Globus pallidus (tissue), 1 donor: ENCODE measurements around the gene DPM2.
A peak's percentile ranks its signal among the peaks of the same experiment; 100 is the strongest.

Experiments used
- DNase-seq: peaks from one replicate; pipeline ENCODE4 v3.0.0-alpha.2; 2015; ENCODE audit warnings: low spot score

DPM2 gene

DNA sequence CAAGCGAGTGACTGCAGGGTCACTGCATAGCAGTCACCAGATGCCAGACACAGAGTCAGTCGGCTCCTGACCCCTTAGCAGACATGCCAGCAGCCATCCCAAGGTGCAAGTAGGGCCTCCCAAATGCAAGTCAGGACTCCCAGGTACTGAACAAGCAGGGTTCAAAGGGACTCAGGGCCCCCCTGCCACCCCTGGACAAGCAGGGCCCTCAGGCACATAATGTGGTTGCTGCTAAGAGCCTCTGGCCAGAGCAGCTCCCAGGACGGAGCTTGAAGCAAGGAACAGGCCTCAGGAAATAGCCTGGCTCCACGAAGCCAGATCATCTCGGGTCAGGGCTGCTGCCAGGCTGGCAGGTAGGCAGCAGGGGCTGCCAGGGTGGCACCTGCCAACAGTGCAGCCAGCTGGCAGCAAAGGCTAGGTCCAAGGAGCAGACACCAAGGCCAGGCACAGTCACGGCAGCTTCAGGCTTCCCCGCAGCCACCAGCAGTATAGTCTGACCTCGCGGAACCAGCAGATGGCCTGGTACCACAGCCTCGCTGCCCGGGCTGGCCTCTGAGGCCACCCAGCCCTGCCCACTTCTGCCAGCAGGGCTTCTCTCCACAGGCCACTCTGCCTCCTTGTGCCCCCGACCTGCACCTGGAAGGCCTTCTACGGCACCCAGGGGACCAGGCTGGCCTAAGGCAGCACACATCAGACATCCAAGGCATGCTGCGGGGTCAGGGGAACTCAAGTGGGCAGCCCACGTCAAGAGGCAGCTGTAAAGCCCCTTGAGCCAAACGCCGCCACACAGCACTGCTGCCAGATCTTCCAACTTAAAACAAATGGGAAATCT, 35.7 kb upstream of the DPM2 start:
- DNase-seq, result no peak

DNA sequence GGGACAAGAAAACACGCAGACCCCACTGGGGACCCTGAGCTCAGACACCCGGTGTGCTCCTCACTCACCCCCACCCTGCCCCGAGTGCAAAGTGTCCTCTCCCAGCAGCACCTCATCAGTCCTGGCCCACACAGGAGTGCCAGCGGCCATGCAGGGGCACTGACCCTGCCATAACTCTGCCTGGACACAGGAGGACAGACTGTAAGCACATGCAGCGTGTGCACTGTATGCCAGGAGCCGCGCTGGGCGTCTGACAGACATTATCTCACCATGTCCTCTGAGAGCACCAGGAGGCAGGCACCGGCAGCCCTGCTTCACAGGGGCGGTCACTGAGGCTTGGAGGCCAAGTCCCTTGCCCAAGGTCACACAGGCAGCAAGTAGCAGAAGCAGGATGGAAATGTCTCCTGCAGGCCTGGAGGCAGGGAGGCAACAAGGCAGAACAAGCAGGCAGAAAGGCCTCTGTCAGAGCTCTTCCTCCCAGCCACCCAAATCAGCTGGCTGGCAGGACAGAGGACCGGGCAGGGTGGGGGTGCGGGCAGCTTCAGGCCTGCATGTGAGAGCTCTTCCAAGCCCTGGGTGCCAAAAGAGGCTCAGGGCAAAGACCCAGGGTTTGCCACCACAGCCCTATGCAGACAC, 34.7 kb upstream of the DPM2 start:
- peak; percentile 87 for DNase-seq

DNA sequence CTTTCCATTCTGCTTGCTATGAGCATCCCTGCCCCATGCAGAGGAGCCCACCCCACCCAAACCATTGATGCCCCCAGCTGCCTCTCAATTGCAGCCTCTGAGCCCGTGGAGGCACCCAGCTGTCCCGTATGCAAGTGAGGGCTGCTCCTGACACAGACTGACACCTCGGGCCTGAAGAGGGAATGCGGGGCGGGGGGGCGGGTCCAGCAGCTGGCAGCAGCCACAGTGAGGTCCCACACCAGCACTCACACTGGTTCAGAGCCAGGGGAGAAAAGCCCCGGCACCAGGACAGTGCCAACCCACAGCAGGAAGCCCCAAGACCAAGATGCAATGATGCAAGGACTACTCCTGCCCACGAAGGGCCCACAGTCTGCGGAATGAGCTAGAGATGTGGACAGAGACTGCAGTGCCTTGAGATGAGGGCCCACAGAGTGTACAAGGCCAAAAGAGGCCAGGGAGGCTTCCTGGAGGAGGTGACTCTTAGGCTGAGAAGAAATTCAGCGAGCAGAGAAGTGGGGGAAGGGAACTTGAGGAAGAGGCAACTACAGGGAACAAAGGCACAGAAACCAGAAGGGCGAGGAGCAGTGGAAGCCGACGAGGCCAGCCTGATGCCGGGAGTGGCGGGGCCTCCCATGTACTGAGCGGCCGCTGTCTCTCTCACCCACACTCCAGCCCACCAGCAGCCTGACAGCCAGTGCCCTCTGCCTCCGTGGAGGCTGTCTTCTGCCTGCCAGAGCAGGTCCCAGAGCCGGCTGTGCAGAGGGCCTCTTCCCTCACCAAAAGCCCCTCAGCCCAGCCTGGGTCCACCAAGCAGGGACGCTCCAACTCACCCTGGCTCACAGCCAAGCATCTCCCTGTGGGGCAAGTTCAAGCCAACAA, 33.9 kb upstream of the DPM2 start:
- peak; percentile 99 for DNase-seq

DNA sequence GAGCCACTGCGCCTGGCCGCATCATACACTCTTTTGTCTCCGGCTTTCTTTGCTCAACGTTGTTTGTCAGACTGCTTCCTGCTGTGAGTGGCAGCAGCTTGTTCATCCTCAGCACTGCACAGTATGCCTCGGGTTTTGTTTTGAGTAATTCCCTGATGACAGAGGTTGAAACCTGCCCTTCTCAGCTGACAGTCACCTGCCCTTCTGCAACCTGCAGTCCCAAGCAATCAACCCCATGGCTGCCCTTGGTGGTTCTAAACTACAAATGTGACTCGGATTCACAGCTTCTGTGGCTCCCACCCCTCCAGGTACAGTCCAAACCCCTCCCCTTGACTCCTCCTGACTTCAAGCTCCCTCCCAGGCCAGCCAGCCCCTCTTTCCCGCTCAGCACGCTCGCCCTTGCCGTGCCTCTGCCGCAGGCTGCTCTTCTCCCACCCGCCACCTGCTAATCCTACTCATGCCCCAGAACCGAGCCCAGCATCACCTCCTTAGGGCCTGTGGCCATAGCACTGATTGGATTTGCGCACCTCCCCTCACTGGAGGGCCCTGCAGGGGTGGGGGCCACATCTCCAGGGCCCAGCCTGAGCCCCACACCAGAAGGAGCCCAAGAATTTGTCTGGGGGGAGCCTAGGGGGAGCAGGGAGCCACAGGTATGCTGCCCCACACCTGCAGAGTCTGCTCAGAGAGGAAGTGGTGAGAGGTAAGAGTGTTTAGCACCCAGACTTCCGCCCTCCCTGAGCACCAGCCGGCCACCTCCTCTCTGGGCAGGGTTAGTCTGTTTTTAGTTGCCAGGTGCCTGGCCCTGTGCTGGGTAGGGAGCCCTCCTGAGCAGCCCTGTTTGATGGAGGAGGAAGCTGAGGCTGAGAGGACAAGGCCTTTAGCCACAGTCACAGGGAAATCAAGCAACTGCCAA, 33.0 kb upstream of the DPM2 start:
- no peak for DNase-seq

- peak; percentile 50 for DNase-seq
These were observed 31.2 kb upstream of the DPM2 start for GRCh38 chr9:127968700-127969383.

GRCh38 chr9:127968042-127968441, 30.4 kb upstream of the DPM2 start:
- no peak for DNase-seq

DNA sequence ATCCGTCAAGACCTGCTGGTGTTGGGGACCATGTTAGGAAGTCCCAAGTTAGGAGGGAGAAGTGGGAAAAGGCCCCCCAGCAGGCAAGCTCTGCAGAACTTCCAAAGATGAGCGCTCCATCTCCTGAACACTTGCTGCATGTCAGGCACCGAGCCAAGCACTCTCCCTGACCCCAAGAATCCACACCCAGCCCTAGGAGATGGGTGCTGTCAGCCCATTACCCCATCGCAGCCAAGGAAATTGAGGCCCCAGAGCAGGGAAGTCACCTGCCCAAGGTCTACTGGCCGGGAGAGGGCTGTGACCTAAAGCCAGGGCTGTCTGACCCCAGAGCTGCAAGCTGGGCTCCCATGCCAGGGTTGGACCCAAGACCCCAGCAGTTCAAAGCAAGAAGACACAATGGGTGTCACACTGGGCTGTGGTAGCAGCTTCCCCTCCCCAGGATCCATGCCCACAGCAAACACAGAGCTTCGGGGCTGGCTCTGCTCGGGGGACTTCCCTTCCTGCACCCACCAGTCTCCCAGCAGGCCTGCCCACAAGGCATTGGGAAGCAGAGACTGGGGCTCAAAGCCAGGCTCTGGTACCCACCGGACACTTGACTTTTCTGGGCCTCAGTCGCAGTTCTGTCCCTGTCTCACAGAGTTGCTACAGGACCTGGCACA, 29.6 kb upstream of the DPM2 start:
- DNase-seq, result no peak

- DNase-seq, result peak; percentile 30
These were observed 28.9 kb upstream of the DPM2 start for GRCh38 chr9:127966416-127967150.

GRCh38 chr9:127965953-127966352, 28.3 kb upstream of the DPM2 start:
- no peak for DNase-seq

DNA sequence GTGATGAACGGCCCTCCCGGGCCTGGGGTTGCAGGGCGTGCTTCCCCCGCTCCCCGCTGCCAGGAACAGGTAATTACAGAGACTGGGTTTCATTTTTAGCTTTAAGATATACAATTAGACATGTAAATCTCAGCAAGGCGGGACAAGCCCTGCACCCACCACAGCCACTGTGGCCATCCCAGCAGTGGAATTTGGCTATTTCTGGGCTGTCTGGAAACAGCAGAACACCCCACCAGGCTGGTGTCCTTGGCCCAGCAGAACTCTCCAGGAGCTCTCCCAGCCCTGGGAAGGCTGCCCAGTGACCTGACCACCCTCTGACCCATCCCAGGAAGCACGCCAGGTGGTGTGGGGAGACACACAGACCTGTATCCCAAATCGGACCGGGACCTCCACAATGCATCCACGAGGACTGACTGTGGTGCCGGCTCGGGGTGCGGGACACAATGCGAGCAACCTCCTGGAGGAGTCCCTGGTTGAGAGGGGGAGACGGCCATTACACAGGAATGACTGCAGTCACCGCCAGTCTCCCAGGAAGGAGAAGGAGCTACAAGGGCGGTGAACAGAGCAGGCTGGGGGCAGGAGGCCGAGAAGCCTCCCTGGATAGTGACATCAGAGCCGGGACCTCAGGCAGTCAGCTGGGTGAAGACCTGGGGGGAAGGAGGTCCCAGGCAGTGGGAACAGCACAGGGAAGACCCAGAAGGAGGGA, 25.9 kb upstream of the DPM2 start:
- DNase-seq, result no peak

- peak; percentile 22 for DNase-seq
These were observed 25.3 kb upstream of the DPM2 start for GRCh38 chr9:127963041-127963358.

DNA sequence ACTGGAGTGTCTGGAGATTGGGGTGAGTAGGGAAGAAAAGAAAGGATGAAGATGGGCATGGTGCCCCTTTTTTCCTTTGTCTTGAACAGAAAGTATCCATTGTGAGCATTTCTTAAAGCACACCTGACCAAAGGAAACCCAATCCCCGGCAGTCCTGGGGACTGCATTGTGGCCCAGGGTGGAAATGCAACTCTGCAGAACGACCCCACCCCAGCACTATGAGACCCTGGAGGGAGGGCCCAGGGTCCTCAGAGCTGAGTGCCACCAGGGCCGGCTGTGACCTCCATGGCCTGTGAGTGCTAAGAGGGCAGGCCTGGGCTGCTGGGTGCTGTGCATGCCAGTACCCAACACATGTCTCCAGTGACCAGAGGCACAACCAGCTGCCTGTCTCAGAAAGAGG, 24.6 kb upstream of the DPM2 start:
- peak; percentile 3 for DNase-seq

DNA sequence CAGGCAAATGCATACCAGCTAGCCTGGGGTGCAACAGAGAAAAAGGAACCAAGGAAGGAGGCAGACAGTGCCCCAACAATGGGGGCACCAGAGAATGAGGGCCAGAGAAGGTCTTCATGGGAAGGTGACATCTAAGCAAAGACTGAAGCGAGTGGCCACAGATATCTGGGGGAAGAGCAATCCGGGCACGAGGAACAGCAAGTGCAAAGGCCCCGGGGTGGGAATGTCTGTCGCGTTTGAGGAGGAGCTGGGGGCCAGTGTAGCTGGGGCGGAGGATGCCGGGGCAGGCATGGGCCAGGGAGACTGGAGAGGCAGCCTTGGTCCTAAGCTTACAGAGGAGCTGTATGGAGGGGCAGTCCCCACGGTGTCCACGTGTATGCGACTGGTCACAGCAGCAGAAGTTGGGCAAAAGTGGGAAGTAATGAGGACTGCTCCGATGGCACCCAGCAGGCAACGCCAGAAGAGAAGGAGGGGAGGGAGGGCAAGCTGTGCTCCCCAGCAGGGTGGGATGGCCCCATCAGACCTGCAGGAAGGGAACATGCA, 24.0 kb upstream of the DPM2 start:
- DNase-seq, result no peak

DNA sequence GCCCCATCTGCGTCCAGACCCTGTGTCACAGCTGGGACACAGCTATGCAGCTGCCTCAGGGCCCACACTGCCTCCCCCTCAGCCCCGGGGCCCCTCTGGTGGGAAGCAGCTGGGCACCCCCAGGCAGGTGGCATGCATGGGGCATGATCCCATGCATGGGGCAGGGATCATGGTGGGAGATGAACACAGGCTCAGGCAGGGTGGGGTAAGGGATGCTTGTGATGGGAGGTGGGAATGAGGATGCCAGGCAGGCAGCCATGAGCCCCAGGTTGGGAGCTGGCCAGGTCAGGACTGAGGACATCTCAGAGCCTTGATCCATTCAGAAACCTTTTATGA, 23.5 kb upstream of the DPM2 start:
- no peak for DNase-seq

GRCh38 chr9:127960410-127961154, 22.9 kb upstream of the DPM2 start:
- no peak for DNase-seq

DNA sequence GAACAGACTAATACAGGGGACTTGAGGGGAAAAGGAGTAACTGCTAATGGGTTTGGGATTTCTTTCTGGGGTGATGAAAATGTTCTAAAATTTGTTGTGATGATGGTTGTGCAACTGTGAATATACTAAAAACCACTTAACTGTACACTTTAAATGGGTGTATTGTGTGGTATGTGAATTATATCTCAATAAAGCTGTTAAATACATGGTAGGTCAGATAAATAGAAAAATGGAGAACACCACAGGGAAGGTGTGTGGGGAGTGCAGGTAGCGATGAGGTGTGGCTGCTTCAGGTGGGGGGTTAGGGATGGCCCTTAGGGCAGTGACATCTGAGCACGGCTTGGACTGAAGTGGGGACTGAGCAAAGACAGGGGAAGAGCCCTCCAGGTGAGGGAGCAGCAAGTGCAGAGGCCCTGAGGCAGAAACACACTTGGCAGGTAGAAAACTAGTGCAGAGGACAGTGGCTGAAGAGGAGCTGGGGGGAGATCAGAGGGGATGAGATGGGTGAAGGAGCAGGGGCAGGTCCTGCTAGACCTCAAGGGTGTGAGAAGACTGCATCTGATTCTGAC, 22.3 kb upstream of the DPM2 start:
- DNase-seq, result no peak

- no peak for DNase-seq
These were observed 21.7 kb upstream of the DPM2 start for GRCh38 chr9:127959398-127959797.

GRCh38 chr9:127958728-127959127, 21.1 kb upstream of the DPM2 start:
- DNase-seq, result no peak
